Cerebellar cortex (tissue), 1 donor: ENCODE measurements around the gene AFF2.
A peak's percentile ranks its signal among the peaks of the same experiment; 100 is the strongest.
"Not testable (repeated sequence)": the region's sequence is repeated elsewhere in the genome, so short reads cannot be mapped to it uniquely, and the experiment has no call there.

ENCODE experiments used
- DNase-seq: peaks from one replicate; pipeline ENCODE4 v3.0.0-alpha.2; 2015; ENCODE audit warnings: low spot score

The AFF2 gene

DNA sequence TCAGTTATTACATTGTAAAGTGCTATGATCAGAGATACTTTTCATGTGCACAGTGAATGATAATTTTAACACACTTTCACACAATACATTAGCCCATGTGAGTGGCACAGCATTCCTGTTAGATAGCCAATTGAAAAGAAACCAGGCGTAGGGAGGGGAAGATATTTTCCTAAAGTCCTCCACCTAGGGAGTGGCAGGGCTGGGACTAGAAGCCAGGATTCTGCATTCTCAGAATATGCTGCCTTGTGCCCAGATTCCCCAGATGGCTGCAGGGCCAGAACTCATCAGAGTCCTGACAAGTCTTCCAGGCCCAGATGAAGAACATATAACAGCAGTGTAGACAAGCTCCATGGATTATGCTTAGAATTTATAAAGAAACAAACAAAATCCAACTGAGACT lies 350.2 kb downstream of the AFF2 start:
- no peak for DNase-seq

- no peak for DNase-seq
Observed at GRCh38 chrX:148854306-148854705, 353.9 kb downstream of the AFF2 start.

- DNase-seq, result no peak
Observed at GRCh38 chrX:148856505-148856904, 356.1 kb downstream of the AFF2 start.

GRCh38 chrX:148865277-148866210 lies 365.1 kb downstream of the AFF2 start:
- DNase-seq, result no peak

- no peak for DNase-seq
Observed at GRCh38 chrX:148867596-148867995, 367.2 kb downstream of the AFF2 start.

DNA sequence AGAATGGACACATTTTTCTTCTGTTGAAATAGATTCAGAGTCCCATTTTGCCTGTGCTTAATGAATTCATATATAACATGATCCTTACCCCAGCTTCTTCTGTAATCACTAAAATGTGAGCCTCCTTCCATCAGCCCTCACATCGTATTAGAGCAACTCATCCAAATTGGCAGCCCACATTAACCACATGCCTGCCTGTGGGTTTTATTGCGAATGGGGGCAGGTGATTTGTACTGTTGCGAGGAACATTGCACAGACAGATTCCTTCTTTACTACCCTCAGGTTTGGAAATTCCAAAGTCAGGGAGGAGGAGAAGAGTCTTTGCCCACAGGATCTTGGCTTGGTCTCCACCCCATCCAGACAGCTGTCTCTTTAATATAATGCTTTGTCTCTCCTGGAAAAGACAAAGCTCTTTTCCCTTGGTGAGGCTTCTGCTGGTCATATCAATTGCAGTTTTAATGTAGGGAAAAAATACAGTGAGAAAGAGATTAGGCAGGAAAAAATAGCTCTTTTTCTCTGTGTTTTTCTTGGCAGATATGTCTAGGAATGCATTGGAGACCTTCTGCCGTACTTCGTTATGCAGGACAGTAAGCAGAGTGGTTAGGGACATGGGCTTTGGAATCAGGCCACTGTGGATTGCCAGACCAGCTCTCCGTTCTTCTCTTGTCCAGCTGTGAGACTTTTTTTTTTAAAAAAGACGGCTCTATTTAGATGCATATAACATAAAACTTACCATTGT lies 371.2 kb downstream of the AFF2 start:
- DNase-seq, result no peak

DNA sequence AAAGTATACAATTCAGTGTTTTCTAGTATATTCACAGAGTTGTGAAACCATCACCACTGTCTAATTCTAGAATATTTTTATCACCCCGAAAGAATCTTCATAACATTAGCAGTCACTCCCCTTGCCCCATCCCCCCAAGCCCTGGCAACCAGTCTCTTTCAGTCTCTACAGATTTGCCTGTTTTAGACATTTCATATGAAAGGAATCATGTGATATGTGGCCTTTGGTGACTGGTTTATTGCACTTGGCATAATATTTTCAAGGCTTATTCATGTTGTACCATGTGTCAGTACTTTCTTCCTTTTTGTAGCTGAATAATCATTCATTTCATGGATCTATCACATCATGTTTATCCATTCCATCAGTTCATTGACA lies 371.7 kb downstream of the AFF2 start:
- DNase-seq, result no peak

DNA sequence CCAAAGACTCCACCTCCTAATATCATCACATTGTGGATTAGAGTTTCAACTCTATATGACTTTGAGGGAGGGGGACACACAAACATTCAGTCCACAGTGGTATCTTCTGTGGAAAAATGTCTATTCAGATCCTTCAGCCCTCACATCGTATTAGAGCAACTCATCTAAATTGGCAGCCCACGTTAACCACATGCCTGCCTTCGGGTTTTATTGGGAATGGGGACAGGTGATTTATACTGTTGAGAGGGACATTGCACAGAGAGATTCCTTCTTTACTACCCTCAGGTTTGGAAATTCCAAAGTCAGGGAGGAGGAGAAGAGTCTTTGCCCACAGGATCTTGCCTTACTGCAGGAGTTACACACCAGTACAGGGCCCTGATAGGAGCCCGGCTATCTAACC lies 372.5 kb downstream of the AFF2 start:
- no peak for DNase-seq

DNA sequence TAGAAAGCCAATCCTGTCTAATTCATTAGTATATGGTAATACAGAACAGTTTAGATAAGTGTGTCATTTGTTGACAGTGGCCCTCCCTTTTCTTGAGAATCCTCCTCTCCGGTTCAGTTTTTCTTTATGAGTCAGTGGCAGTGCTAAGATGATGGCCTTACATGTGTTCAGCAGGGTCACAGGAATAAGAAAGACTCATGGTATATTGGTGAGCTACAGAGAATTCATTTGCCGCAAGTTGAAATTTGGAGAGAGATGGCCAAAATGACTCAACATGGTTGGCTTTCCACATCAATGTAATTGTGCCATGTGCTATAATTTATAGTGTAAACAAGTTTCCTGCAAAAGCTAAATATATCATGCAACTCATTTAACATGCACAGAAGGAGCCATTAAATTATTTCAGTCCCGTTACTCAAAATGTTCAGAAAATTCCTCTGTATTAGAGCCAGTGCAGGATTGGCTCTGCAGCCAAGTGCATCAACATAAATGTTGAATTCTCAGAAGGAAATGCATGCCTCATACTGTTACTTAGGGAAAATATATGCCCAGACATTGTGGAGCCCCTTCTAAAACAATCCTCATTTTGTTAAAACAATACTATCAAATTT lies 374.3 kb downstream of the AFF2 start:
- DNase-seq, result no peak

DNA sequence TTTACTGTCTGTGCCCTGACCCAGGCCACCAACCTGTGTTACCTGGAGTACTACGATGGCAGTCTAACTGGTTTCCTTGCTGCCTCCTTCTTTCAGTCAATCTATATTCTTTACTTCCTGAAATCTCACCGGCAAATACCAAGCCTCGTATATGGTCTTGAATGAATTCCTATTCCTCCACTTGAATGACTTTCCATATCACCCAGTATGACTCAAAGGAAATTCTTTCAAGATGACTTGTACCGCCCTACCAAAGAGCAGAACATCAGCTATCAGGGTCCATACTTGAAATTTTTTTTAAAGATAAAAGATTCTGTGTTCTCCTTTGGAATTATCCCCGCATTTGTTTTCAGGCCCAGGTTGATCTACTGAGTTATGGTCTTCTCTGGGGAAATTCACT lies 378.0 kb downstream of the AFF2 start:
- no peak for DNase-seq

DNA sequence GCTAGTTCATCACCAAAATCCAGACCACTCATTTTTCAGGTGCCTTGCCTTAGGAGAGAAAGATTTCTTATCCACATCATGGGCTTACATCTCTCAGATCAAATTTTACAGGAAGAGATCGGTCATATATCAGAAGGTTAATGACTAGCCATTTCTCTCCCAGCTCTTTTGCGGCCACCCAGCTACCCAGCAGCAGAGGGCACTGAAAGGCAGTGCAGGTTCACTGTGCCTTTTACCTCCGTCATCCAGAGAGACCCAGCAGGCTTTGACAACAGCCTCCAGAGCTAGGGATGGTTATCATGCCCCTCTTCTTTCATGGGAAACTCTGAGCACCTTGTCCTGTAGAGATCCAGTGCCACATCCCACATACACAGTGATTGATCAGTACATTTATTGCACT lies 384.8 kb downstream of the AFF2 start:
- no peak for DNase-seq

GRCh38 chrX:148893395-148893794 lies 393.0 kb downstream of the AFF2 start:
- no peak for DNase-seq

DNA sequence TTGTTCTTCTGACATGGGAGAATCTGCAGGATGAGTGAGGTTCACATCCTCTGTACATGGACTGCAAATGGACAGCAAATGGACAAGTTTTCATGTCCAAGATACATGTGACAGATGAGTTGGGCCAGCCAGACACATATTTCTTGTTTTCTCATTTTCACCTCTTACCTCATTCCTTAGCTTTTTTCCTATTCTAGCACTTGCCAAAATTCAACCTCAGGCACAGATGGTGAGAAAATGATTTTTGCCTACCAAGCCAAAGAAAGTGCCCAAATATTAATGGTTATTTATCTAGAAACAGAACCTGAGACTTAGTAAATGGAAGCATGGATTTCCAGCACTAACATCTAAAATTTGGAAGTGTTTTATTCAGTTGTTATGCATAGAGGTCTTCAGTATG lies 402.2 kb downstream of the AFF2 start:
- peak; percentile 75 for DNase-seq

DNA sequence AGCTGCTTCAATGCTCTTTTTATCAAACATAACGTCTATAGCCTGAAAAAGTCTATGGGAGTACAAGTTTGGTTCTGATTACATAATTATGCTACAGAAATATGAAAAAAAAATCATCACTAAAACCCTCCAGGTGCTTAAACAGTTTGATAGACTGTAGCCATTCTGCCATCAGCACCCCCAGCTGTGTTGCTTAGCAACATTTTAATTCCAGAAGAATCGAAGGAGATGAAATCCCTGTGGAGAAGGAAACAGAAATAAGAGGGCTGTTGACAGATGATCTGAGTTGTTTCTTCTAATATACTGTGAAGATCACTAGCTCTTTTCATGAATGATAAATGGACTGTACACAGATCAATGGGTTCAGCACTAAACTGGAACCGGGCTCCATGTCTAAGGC lies 402.8 kb downstream of the AFF2 start:
- DNase-seq, result no peak

- DNase-seq, result peak; percentile 26
Observed at GRCh38 chrX:148904421-148905111, 404.1 kb downstream of the AFF2 start.

DNA sequence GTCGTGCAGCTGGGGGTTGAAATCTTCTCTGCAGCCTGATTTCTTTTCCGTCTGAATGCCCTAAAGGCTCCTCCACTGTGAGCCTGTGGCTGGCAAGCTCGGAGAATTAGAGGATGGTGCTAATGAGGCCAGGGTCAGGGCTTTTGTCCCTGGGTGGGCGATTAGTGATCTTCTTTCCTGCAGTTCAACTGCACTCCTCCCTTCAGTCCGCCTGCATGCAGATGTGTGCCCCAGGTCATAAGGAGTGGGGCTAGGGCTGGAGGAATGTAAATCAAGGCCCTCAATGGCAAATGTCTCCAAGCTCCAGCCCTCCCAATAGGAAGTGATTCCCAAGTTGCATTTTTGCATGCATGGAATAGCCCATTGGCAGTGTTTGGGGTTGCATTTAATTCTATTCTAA lies 405.0 kb downstream of the AFF2 start:
- no peak for DNase-seq

GRCh38 chrX:148906628-148907027 lies 406.2 kb downstream of the AFF2 start:
- DNase-seq, result not testable (repeated sequence)

- no peak for DNase-seq
Observed at GRCh38 chrX:148909758-148910157, 409.3 kb downstream of the AFF2 start.

DNA sequence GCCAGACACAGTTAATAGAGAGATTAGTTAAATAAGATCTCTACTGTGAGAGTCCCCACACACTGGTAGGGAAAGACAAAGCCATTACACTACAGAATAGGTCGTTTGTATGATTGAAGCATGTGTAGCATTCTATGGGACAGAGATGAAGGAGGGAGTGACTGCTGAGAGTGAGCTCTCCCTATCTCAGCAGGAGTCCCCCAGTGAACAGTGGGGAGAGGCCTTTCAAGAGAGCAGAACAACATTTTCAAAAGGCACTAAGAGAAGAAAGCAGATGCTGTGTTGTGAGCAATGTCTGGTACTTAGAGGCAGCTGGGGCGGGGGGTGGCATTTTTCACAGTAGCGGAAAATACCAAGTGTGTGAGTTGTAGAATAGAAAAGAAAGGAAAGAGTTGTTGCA lies 413.6 kb downstream of the AFF2 start:
- no peak for DNase-seq

DNA sequence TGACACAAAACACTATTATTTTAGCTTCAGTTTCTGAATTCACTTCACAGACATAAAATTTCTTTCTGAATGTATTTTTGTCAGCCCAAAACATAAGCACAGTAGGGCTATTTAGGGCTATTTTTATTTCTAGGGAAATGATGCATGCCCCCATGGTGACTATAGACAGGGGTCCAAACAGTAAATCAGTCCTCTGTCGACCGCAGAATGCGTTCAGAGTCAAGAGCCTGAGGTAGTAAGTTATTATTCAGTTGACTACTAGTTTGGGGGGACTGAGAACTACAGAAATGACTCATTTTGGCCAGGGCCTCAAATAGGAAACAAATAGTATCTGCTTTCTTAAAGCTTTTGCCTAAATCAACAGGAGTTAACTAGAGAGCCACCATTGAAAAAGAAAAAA lies 414.4 kb downstream of the AFF2 start:
- no peak for DNase-seq

- DNase-seq, result no peak
Observed at GRCh38 chrX:148915474-148915873, 415.1 kb downstream of the AFF2 start.

DNA sequence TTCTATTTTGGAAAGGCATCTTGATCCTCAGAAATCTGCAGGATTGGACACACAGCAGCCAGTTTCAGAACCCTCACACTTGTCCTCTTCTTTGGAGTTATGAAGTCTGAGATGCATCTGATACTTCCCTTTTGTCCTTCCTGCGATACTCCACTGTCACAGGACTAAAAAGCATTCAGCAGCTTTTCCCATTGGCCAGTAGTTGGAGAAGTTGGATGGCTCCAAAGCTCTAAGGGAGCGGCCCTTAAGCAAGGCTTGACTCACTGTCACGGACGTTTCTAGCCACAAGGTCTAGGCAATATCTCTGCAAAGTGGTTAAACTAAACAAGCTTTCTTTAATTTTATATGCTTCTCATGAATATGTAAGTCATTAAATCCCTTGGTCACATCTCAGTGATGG lies 417.0 kb downstream of the AFF2 start:
- no peak for DNase-seq
